Thymus (tissue), 11 donors: ENCODE data around the gene USP47. TPM values are rescaled to one million over a fixed set of nuclear protein-coding genes. Genes with fewer than 3 reads are reported as not detected.

Experiments used
- DNase-seq, 9 donors: peaks; one replicate each; pipeline ENCODE4 v3.0.0-alpha.2; 2013; ENCODE audit warnings: low spot score in 9 of 9, low read depth in 6 of 9, missing footprints in 1 of 9
- H3K27ac ChIP-seq, 2 donors: one replicate each; pipeline ENCODE4 v1.5.1; 2013; ENCODE audit warnings: control low read depth in 1 of 2, low read depth in 1 of 2, low read length in 1 of 2, mild to moderate bottlenecking in 1 of 2, moderate library complexity in 1 of 2
- H3K27me3 ChIP-seq, 2 donors: one replicate each; pipeline ENCODE4 v1.5.1; 2013; ENCODE audit warnings: low read length in 1 of 2; ENCODE audit not compliant: control insufficient read depth in 2 of 2, insufficient read depth in 1 of 2
- H3K36me3 ChIP-seq, 2 donors: one replicate each; pipeline ENCODE4 v1.5.1; 2013; ENCODE audit warnings: low read length in 1 of 2, mild to moderate bottlenecking in 1 of 2, moderate library complexity in 1 of 2; ENCODE audit not compliant: control insufficient read depth in 2 of 2, insufficient read depth in 2 of 2
- H3K4me1 ChIP-seq, 2 donors: one replicate each; pipeline ENCODE4 v1.5.1; 2013; ENCODE audit warnings: low read length in 2 of 2; ENCODE audit not compliant: control insufficient read depth in 2 of 2, insufficient read depth in 2 of 2
- H3K4me3 ChIP-seq, 2 donors: one replicate each; pipeline ENCODE4 v1.5.1; 2013; ENCODE audit warnings: low read length in 2 of 2, control low read depth in 1 of 2, mild to moderate bottlenecking in 1 of 2
- H3K9me3 ChIP-seq, 2 donors: one replicate each; pipeline ENCODE4 v1.5.1; 2013; ENCODE audit warnings: low read length in 1 of 2, mild to moderate bottlenecking in 1 of 2; ENCODE audit not compliant: control insufficient read depth in 2 of 2, insufficient read depth in 1 of 2
- WGBS: extraction: QIAGEN DNeasy Blood & Tissue Kit; methylation state at CpG from one replicate; pipeline ENCODE4 v1.1.7; 2013; 5-methylcytosine and 5-hydroxymethylcytosine counted together
- polyA plus RNA-seq: library from polyadenylated mRNA; stranded (reverse); fragments of 200-250 nt; gene quantifications from one replicate; pipeline ENCODE4 v1.2.3, GENCODE V29; 2013
- total RNA-seq: library from RNA; stranded (reverse); fragments of 120-200 nt; gene quantifications from one replicate; pipeline ENCODE4 v1.2.4, GENCODE V29; 2013
- donor health status: healthy.

Gene USP47
- total and polyA plus RNA-seq, 2 donors: 40.3 to 56.5 TPM

DNA sequence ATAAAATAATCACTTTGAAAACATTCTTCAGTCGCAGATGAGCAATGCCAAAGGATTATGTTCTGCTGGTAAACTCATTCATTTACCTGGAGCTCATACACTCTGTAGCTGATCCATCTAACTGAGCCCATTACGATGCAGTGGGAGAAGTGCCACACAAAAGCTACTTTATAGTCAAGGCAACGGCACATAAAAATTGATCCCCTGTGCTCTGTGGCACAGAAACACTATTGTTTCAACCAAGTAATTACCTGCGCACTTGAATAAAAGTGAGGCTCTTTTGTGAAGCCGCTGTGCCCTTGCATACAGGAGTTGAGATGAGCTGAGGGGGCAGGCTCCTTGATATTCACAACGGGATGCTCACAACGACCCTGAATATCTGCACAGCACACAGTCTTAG is 159.4 kb downstream of the USP47 start:
- Histone ChIP-seq H3K36me3 (no peaks in the 10 kb centered on the region), H3K9me3 (no peaks in the 10 kb centered on the region), H3K4me3 (no peak overlapping the region), H3K27ac (no peak overlapping the region), H3K4me1 (peaks cover 0 to 6% of the 10 kb centered on the region in 2 donors), H3K27me3 (peaks cover 0 to 31% of the 10 kb centered on the region in 2 donors)
- DNase-seq: no peak
- 94% methylated on average over 7 of the region's 7 CpGs for WGBS

- H3K9me3 ChIP-seq: no peaks in the 10 kb centered on the region
- H3K4me3 ChIP-seq: no peak overlapping the region
- no peak for DNase-seq
- 97% methylated on average over 2 of the region's 2 CpGs for WGBS
- H3K27ac ChIP-seq: no peak overlapping the region
- peaks cover 0 to 4% of the 10 kb centered on the region in 2 donors for H3K4me1 ChIP-seq
- peaks cover 16 to 50% of the 10 kb centered on the region in 2 donors for H3K27me3 ChIP-seq
- H3K36me3 ChIP-seq: no peaks in the 10 kb centered on the region
These were observed 161.6 kb downstream of the USP47 start for GRCh38 chr11:12003336-12003735.

- DNase-seq: no peak
- Histone ChIP-seq H3K27ac (no peak overlapping the region), H3K9me3 (no peaks in the 10 kb centered on the region), H3K4me1 (peaks cover 0 to 5% of the 10 kb centered on the region in 2 donors), H3K4me3 (no peak overlapping the region), H3K36me3 (no peaks in the 10 kb centered on the region), H3K27me3 (peaks cover 21 to 54% of the 10 kb centered on the region in 2 donors)
- 92% methylated on average over 4 of the region's 4 CpGs for WGBS
These were observed 162.0 kb downstream of the USP47 start for GRCh38 chr11:12003815-12004214.

GRCh38 chr11:12005061-12005460 is 163.3 kb downstream of the USP47 start:
- Histone ChIP-seq H3K4me3 (no peak overlapping the region), H3K27ac (no peak overlapping the region), H3K36me3 (no peaks in the 10 kb centered on the region), H3K9me3 (no peaks in the 10 kb centered on the region), H3K27me3 (peaks cover 33 to 64% of the 10 kb centered on the region in 2 donors), H3K4me1 (peaks cover 0 to 6% of the 10 kb centered on the region in 2 donors)
- WGBS: 96% methylated on average over 4 of the region's 4 CpGs
- DNase-seq: no peak

DNA sequence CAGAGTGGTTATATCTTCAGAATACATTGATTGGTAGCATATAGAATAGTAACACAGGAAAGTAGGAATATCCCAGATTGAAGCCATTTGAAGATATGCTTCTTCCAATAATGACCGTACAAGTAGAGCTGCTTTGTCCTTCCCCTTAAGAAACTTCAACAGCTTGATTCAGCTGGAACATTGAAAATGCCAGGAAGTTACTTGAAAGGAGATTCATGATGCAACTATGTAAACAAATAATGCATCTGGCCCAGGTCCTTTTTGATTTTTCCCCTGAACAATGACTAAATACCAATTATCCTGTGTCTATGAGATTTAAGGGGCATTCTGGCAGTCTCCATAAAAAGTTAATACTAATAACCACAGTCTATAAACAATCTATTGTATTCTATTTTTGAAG is 163.7 kb downstream of the USP47 start:
- H3K9me3 ChIP-seq: no peaks in the 10 kb centered on the region
- WGBS: 85% methylated on average over 1 of the region's 1 CpG
- DNase-seq: no peak
- no peaks in the 10 kb centered on the region for H3K36me3 ChIP-seq
- H3K27ac ChIP-seq: no peak overlapping the region
- H3K27me3 ChIP-seq: peaks cover 36 to 68% of the 10 kb centered on the region in 2 donors
- H3K4me3 ChIP-seq: no peak overlapping the region
- H3K4me1 ChIP-seq: peaks cover 0 to 6% of the 10 kb centered on the region in 2 donors

GRCh38 chr11:12006552-12007229 is 164.9 kb downstream of the USP47 start:
- H3K9me3 ChIP-seq: no peaks in the 10 kb centered on the region
- H3K36me3 ChIP-seq: no peaks in the 10 kb centered on the region
- peaks cover 0 to 6% of the 10 kb centered on the region in 2 donors for H3K4me1 ChIP-seq
- no peak overlapping the region for H3K4me3 ChIP-seq
- 98% methylated on average over 7 of the region's 7 CpGs for WGBS
- peaks cover 45 to 78% of the 10 kb centered on the region in 2 donors for H3K27me3 ChIP-seq
- H3K27ac ChIP-seq: no peak overlapping the region
- no peak for DNase-seq

GRCh38 chr11:12007230-12007593 is 165.4 kb downstream of the USP47 start:
- 84% methylated on average over 5 of the region's 5 CpGs for WGBS
- Histone ChIP-seq H3K27ac (no peak overlapping the region), H3K4me3 (no peak overlapping the region)

DNA sequence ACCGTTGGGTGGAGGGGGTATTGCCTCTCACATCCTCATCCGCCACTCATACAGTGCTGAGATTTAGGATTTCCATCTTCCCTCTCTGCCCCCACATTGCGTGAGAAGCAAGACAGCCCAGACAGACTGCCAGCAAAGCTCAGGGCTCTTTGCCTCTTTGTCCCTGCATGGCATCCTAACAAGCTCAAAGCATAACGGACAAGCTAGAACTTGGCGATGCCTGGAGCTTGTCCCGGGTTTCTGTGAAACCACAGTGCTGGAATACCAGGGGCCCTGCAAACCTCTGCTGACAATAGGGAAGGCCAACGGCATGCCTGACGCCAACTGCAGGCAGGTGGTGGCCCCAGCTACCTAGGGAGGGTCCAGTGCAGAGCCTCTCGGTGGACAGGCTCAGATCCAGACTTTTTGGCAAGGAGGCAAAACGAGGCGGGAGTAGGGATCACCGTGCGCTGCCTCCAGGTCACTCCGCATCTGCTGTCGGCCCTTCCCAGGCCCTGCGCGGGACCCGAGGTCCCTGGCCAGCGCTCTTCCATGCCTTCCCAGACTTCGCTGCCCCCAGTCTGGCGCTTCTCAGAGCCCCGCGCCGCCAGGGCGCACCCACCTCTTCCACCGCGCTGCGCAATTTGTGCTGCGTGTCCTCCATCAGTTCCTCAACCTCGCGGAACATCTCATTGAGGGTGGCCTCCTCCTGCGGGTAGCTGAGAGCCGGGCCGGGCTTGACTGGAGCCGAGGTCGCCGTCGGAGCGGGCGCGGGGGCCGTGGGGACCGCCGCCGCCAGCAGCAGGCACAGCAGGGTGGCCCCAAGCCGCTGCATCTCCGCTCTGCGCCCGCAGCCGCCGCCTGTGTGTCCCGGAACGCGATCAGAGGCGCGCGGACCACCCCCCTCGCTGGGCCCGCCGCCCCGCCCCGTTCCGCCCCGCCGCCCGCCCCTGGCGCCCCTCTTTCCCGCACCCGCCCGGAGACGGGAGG is 166.3 kb downstream of the USP47 start, which contains the start of gene DKK3:
DKK3 (minus strand) TSS at position 858 of the 969 bp plus-strand sequence; CDS start at position 814, 44 bp downstream.
- 9% methylated on average over 71 of the region's 71 CpGs for WGBS
- peaks cover 0 to 6% of the 10 kb centered on the region in 2 donors for H3K4me1 ChIP-seq
- H3K27ac ChIP-seq: no peak within 1 kb of the TSS
- H3K9me3 ChIP-seq: no peaks in the 10 kb centered on the region
- peaks cover 45 to 82% of the 10 kb centered on the region in 2 donors for H3K27me3 ChIP-seq
- H3K36me3 ChIP-seq: no peaks in the 10 kb centered on the region
- peak in 1 of 9 donors; percentile 9 for DNase-seq
- peak within 1 kb of the TSS; percentile 29 to 35 for H3K4me3 ChIP-seq

More at GRCh38 chr11:12007230-12007593, 165.4 kb downstream of the USP47 start:
- DNase-seq: no peak
- Histone ChIP-seq H3K36me3 (no peaks in the 10 kb centered on the region), H3K4me1 (peaks cover 0 to 6% of the 10 kb centered on the region in 2 donors), H3K9me3 (no peaks in the 10 kb centered on the region), H3K27me3 (peaks cover 45 to 81% of the 10 kb centered on the region in 2 donors)
